Upper lobe of right lung (tissue), 1 donor: ENCODE data around the gene ARMC6. TPM values are rescaled to one million over a fixed set of nuclear protein-coding genes. Genes with fewer than 3 reads are reported as not detected.

Experiments used
- ATAC-seq: fragments of 200-7000 bp; cut with Tn5 transposase; one replicate; pipeline ENCODE4 v1.9.1; 2020; ENCODE audit warnings: mild to moderate bottlenecking, moderate library complexity
- DNase-seq: peaks from one replicate; pipeline ENCODE4 v3.0.0-alpha.2; 2020
- H3K27ac ChIP-seq: fragments of 200-600 bp; one replicate; pipeline ENCODE4 v1.8.0; 2022
- H3K27me3 ChIP-seq: fragments of 200-600 bp; one replicate; pipeline ENCODE4 v1.8.0; 2022; ENCODE audit warnings: mild to moderate bottlenecking
- H3K36me3 ChIP-seq: fragments of 200-600 bp; one replicate; pipeline ENCODE4 v1.8.0; 2022
- H3K4me1 ChIP-seq: fragments of 200-600 bp; one replicate; pipeline ENCODE4 v1.8.0; 2022
- H3K4me3 ChIP-seq: fragments of 200-600 bp; one replicate; pipeline ENCODE4 v1.8.0; 2022; ENCODE audit warnings: mild to moderate bottlenecking
- H3K9me3 ChIP-seq: fragments of 200-600 bp; one replicate; pipeline ENCODE4 v1.8.0; 2022
- intact Hi-C: fragments of 100-400 bp; cut with DNase I; formaldehyde crosslinking; loops from one replicate; pipeline ENCODE4 v1.11.0; 2022
- total RNA-seq: library from RNA; stranded (reverse); fragmentation: NEBNext Ultra II Directional; extraction: Animal tissue kit (Norgen Biotek cat#: 25700); gene quantifications from one replicate; pipeline ENCODE4 v1.2.1, GENCODE V29; 2021
- TF ChIP-seq, protein P1 (sequence below): fragments of 200-600 bp; IDR thresholded peaks from one replicate; pipeline ENCODE4 v1.8.0; 2022; ENCODE audit warnings: antibody characterized with exemption
- donor health status: DM: no; HTN: yes; CAD: no; lungs with severe emphysema.

ARMC6 gene
- total RNA-seq, 1 donor from 2014 or later: 21.7 TPM

DNA sequence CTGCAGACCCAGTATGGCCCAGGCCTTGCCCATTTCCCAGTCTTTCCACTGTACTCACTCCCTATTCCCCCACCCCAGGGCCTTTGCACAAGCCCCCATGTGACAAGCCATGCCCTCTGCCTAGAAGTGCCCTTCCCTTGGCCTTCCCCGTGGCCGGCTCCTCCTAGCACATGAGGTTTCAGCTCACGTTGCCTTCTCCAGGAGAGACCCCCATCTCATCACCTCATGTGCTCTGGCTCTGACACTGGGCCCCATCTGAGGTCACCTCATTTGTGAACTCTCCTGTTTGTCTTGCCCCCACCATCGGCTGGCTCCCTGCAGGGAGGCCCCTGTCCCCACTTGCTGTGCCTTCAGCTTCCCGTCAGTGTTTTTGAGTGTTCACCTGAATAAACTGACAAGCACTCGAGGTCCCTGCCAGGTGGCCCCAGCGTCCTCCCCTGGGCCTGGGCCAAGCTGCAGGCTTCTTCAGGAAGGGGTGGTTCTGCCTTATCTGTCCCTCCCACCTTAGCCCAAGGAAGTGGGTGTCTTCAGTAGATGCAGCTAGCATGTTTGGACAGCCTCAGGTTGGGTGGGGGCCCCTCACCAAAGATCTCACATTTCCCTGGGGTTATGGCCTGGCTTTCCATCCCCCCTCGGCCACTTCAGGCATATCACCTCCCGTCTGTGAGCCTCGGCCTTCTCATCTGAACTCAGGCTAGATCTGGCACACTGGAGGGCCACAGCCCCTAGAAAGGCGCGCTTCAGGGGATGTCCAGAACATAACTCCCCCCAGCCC, 26.6 kb downstream of the ARMC6 start:
- DNase-seq: peak; percentile 80
- intact Hi-C loops: no loop called here
- Histone ChIP-seq H3K4me3 (no peak overlapping the region), H3K9me3 (no peaks in the 10 kb centered on the region), H3K27me3 (no peaks in the 10 kb centered on the region), H3K36me3 (peaks cover 8% of the 10 kb centered on the region), H3K27ac (no peak overlapping the region), H3K4me1 (peaks cover 10% of the 10 kb centered on the region)
- TF ChIP-seq, protein P1, sequence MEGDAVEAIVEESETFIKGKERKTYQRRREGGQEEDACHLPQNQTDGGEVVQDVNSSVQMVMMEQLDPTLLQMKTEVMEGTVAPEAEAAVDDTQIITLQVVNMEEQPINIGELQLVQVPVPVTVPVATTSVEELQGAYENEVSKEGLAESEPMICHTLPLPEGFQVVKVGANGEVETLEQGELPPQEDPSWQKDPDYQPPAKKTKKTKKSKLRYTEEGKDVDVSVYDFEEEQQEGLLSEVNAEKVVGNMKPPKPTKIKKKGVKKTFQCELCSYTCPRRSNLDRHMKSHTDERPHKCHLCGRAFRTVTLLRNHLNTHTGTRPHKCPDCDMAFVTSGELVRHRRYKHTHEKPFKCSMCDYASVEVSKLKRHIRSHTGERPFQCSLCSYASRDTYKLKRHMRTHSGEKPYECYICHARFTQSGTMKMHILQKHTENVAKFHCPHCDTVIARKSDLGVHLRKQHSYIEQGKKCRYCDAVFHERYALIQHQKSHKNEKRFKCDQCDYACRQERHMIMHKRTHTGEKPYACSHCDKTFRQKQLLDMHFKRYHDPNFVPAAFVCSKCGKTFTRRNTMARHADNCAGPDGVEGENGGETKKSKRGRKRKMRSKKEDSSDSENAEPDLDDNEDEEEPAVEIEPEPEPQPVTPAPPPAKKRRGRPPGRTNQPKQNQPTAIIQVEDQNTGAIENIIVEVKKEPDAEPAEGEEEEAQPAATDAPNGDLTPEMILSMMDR: no peak
- no peak for ATAC-seq

DNA sequence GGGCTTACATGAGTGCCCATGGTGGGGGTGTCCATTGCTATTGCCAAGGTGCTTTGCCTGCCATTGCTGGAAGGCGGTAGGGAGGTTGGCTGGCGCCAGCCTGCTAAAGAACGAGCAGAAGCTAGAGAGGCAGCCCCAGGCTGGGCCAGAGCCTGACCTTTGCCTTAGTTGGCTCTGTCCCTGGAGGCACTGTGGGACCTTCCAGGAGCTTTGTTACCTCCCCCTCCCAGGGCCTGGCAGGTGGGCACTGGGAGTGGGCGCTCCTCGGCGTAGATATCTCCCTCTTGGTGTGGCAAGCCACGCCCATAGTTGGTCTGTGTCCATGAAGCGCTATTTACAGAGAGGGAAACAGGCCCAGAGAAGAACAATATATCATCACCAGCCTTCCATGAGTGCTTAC, 28.1 kb downstream of the ARMC6 start:
- H3K27me3 ChIP-seq: no peaks in the 10 kb centered on the region
- intact Hi-C loops: no loop called here

DNA sequence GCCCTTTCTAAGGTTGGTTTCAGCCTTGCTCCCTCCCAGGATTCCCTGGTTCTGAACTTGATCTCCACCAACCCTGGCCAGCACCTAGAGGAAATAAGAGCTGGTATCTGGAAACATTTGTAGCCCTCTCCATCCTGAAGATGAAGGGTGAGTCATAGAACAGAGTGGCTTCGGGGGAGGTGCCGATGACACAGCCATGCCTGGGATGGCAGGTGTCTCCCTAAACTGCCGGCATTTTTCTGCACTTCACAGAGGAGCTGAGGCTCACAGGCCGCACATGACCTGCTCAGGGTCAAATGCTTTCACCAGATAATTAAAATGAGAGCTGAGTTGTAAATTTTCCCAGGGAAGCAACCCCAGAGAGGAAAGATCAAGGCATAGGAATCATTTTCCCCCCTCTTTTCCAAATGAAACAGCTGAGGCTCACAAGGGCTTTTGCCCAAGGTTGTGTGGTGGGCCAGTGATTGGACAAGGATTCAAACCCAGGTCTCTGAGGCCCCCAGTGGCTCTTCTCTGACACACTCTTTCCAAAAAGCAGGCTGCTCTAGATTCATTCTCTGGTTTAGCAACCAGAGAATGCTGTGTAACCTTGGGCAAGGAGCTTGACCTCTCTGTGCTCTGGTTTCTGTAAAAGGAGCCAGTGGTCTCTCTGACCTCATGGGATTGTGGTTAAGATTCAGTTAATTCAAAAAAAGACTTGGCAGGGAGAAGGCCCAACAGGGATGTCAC, 29.2 kb downstream of the ARMC6 start:
- intact Hi-C loops: no loop called here
- H3K9me3 ChIP-seq: no peaks in the 10 kb centered on the region
- peaks cover 18% of the 10 kb centered on the region for H3K4me1 ChIP-seq
- H3K36me3 ChIP-seq: no peaks in the 10 kb centered on the region
- TF ChIP-seq, protein P1: no peak
- ATAC-seq (no peak), DNase-seq (no peak)
- H3K27ac ChIP-seq: peak overlapping the region; percentile 80
- H3K27me3 ChIP-seq: no peaks in the 10 kb centered on the region
- peak overlapping the region; percentile 62 for H3K4me3 ChIP-seq

More for the DNA sequence above, 28.1 kb downstream of the ARMC6 start:
- TF ChIP-seq, protein P1: no peak
- H3K4me1 ChIP-seq: peaks cover 18% of the 10 kb centered on the region
- H3K27ac ChIP-seq: peak overlapping the region; percentile 11
- no peaks in the 10 kb centered on the region for H3K36me3 ChIP-seq
- no peak overlapping the region for H3K4me3 ChIP-seq
- ATAC-seq: no peak
- DNase-seq: no peak
- H3K9me3 ChIP-seq: no peaks in the 10 kb centered on the region

DNA sequence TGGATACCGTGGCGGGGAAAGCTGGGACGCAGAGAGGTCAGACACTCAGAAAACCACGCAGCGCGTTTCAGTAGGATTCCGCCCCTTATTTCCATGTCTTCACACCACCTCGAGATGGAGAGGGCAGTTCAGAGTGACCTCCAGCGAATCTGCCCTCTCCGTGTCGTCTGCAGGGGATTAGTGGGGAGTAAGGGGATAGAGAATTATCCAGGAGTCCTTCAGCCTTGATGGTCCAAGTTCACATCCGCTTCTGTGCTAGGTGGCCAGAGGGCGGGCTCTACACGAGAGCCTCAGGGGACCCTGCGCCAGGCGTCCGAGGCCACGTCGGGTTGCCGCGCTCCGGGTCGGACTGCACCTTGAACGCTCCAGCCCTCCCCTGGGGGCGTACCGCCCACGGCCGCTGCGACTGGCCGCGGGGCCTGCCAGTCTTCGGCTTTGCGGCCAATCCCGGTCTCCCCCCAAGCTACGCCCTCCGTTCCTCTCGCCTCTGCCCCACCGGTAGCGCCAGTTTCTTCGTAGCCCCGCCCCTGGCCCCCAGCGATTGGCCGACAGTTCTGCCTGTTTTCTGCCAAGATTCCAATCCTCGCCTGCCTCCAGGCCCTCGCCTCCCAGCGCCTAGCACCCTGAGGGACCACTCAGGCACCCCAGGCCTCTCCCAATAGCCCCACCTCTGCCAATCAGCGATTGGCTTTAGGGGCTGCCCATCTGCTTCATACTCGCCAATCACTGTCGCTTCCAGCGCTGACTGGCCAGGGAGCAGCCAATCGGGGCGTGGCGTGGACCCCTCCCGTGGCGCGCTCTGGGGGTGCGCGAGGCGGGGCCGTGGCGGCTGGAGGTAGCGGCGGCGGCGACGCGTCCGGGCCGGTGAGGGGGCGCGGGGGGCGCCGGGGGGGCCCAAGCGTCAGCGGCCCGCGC, 30.0 kb downstream of the ARMC6 start, which contains the start of gene SLC25A42:
SLC25A42 (plus strand) TSS at position 812 of the 915 bp plus-strand sequence. CDS start 32,131 bp downstream, outside the sequence.
- ATAC-seq: peak; percentile 95
- H3K4me1 ChIP-seq: peaks cover 20% of the 10 kb centered on the region
- DNase-seq: peak; percentile 100
- H3K9me3 ChIP-seq: no peaks in the 10 kb centered on the region
- TF ChIP-seq, protein P1: no peak
- H3K27me3 ChIP-seq: no peaks in the 10 kb centered on the region
- H3K36me3 ChIP-seq: no peaks in the 10 kb centered on the region
- H3K4me3 ChIP-seq: peak within 1 kb of the TSS; percentile 62
- intact Hi-C loops: no loop called here
- peak within 1 kb of the TSS; percentile 80 for H3K27ac ChIP-seq

DNA sequence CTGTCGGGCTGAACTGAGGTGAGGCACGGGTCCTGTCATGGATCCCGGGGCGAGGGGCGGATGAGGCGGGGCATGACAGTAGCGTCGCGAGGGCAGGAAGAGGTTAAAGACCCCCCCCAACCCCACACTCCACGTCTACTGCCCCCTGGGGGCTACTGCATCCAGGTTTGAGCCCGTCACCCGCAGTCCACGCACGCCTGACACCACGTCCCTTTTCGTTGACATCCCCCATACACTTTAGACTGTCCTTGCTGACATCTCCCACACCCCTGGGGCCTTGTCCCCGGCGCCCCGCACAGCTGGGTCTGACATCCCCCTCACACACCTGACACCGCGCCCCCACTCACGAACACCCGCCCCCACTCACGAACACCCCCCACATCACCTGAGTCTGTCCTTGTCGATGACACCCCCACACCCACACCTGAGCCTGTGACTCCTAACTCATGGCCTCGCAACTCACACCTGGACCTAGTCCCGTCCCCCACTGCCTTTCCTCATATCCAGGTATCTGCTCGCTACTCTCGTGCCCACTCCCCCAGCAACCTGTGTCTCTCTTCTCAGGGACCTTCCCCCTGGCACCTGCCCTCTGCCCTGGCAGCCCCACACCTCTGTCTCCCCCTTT, 30.8 kb downstream of the ARMC6 start:
- peak overlapping the region; percentile 62 for H3K4me3 ChIP-seq
- H3K27me3 ChIP-seq: no peaks in the 10 kb centered on the region
- H3K9me3 ChIP-seq: no peaks in the 10 kb centered on the region
- peak; percentile 1 for ATAC-seq
- peaks cover 27% of the 10 kb centered on the region for H3K4me1 ChIP-seq
- no peaks in the 10 kb centered on the region for H3K36me3 ChIP-seq
- peak overlapping the region; percentile 58 for H3K27ac ChIP-seq
- TF ChIP-seq, protein P1: peak; percentile 16
- intact Hi-C loops: no loop called here
- DNase-seq: no peak
